ENCODE results near the gene EP400. TPM values are rescaled to one million over a fixed set of nuclear protein-coding genes. Genes with fewer than 3 reads are reported as not detected.

The EP400 gene
- total and polyA plus RNA-seq, 7 donors: 8.0 to 24.5 (median 18.4) TPM

- Histone ChIP-seq H3K27ac (no peak overlapping the region), H3K9me3 (no peaks in the 10 kb centered on the region), H3K36me3 (ENCODE audit: insufficient read depth in 1 of 2, low read depth in 1 of 2) (peaks cover 10 to 92% of the 10 kb centered on the region in 2 donors), H3K4me1 (no peaks in the 10 kb centered on the region), H3K4me3 (no peak overlapping the region), H3K27me3 (ENCODE audit: insufficient read depth in 3 of 3, low read length in 2 of 3) (no peaks in the 10 kb centered on the region)
- no peak for DNase-seq
- TF ChIP-seq CTCF (IDR thresholded peaks at IDR 0.05): no peak
- intact Hi-C loops (cut with DNase I): no loop called here
- ATAC-seq: no peak
- WGBS, 3 donors: 87 to 96% (median 93%) methylated on average over 10 of the region's 10 CpGs
Observed at GRCh38 chr12:132065203-132065602, 115.5 kb downstream of the EP400 start.

- Histone ChIP-seq H3K27ac (no peak overlapping the region), H3K9me3 (no peaks in the 10 kb centered on the region), H3K4me3 (no peak overlapping the region), H3K36me3 (ENCODE audit: insufficient read depth in 1 of 2, low read depth in 1 of 2) (peaks cover 10 to 97% of the 10 kb centered on the region in 2 donors), H3K4me1 (no peaks in the 10 kb centered on the region), H3K27me3 (ENCODE audit: insufficient read depth in 3 of 3, low read length in 2 of 3) (no peaks in the 10 kb centered on the region)
- 84 to 90% (median 89%) methylated on average over 4 of the region's 4 CpGs for WGBS, 3 donors
- TF ChIP-seq CTCF (IDR thresholded peaks at IDR 0.05): no peak
- no peak for DNase-seq
- ATAC-seq: no peak
- intact Hi-C loops (cut with DNase I): no loop called here
Observed at GRCh38 chr12:132065609-132066344, 116.0 kb downstream of the EP400 start.

- Histone ChIP-seq H3K27me3 (ENCODE audit: insufficient read depth in 3 of 3, low read length in 2 of 3) (no peaks in the 10 kb centered on the region), H3K4me1 (no peaks in the 10 kb centered on the region), H3K36me3 (ENCODE audit: insufficient read depth in 1 of 2, low read depth in 1 of 2) (peaks cover 10 to 98% of the 10 kb centered on the region in 2 donors), H3K4me3 (no peak overlapping the region), H3K9me3 (no peaks in the 10 kb centered on the region), H3K27ac (no peak overlapping the region)
- ATAC-seq (no peak), DNase-seq (no peak)
- intact Hi-C loops (cut with DNase I): no loop called here
- WGBS, 3 donors: 75 to 81% (median 79%) methylated on average over 13 of the region's 13 CpGs
- no peak for TF ChIP-seq CTCF (IDR thresholded peaks at IDR 0.05)
Observed at GRCh38 chr12:132066345-132066685, 116.6 kb downstream of the EP400 start.

- ATAC-seq: no peak
- no peak for DNase-seq
- no peaks in the 10 kb centered on the region for H3K27me3 ChIP-seq (ENCODE audit: insufficient read depth in 3 of 3, low read length in 2 of 3)
- no peak overlapping the region for H3K27ac ChIP-seq
- no peaks in the 10 kb centered on the region for H3K4me1 ChIP-seq
- TF ChIP-seq CTCF (IDR thresholded peaks at IDR 0.05): no peak
- 86 to 90% (median 87%) methylated on average over 23 of the region's 23 CpGs for WGBS, 3 donors
- peaks cover 10 to 98% of the 10 kb centered on the region in 2 donors for H3K36me3 ChIP-seq (ENCODE audit: insufficient read depth in 1 of 2, low read depth in 1 of 2)
- intact Hi-C loops (cut with DNase I): no loop called here
- H3K4me3 ChIP-seq: no peak overlapping the region
- no peaks in the 10 kb centered on the region for H3K9me3 ChIP-seq
Observed at GRCh38 chr12:132066749-132067148, 117.0 kb downstream of the EP400 start.

GRCh38 chr12:132067182-132067581, 117.4 kb downstream of the EP400 start:
- intact Hi-C loops (cut with DNase I): no loop called here
- WGBS, 3 donors: 72 to 85% (median 77%) methylated on average over 7 of the region's 7 CpGs
- DNase-seq (no peak), ATAC-seq (no peak)
- H3K9me3 ChIP-seq: no peaks in the 10 kb centered on the region
- H3K27me3 ChIP-seq (ENCODE audit: insufficient read depth in 3 of 3, low read length in 2 of 3): no peaks in the 10 kb centered on the region
- no peaks in the 10 kb centered on the region for H3K4me1 ChIP-seq
- no peak overlapping the region for H3K4me3 ChIP-seq
- TF ChIP-seq CTCF (IDR thresholded peaks at IDR 0.05): no peak
- H3K27ac ChIP-seq: no peak overlapping the region
- peaks cover 10 to 98% of the 10 kb centered on the region in 2 donors for H3K36me3 ChIP-seq (ENCODE audit: insufficient read depth in 1 of 2, low read depth in 1 of 2)
